GM12875 (cell line): Measurements from ENCODE around the gene CMPK1.

Experiments used
- H3K4me3 ChIP-seq: one replicate; pipeline ENCODE4 v1.5.1; 2011; ENCODE audit warnings: low read depth, low read length, control low read depth
- CTCF ChIP-seq: IDR thresholded peaks from 2 replicates; pipeline ENCODE4 v1.5.1; 2011; ENCODE audit warnings: low read depth, mild to moderate bottlenecking, control low read depth, inconsistent platforms, low read length, moderate library complexity, borderline replicate concordance; ENCODE audit not compliant: insufficient read depth

The CMPK1 gene

GRCh38 chr1:47424336-47424982 lies 90.9 kb downstream of the CMPK1 start:
- TF ChIP-seq CTCF, result peak; percentile 61

More at GRCh38 chr1:47424336-47424982, 90.9 kb downstream of the CMPK1 start:
- no peak overlapping the region for H3K4me3 ChIP-seq
